Endothelial cell (in vitro differentiated cells): Measurements from ENCODE around the gene ARMC5. TPM values are rescaled to one million over a fixed set of nuclear protein-coding genes. Genes with fewer than 3 reads are reported as not detected.

Experiments
- DNase-seq: peaks from one replicate; pipeline ENCODE4 v3.0.0; 2021; ENCODE audit warnings: low spot score
- H3K27ac Mint-ChIP-seq: one replicate; pipeline ENCODE4 v1.8.0; 2021; ENCODE audit warnings: mixed read lengths, inconsistent platforms; ENCODE audit not compliant: unreplicated experiment
- H3K27me3 Mint-ChIP-seq: one replicate; pipeline ENCODE4 v1.8.0; 2021; ENCODE audit warnings: mild to moderate bottlenecking, moderate library complexity, mixed read lengths, inconsistent platforms; ENCODE audit not compliant: unreplicated experiment
- H3K36me3 Mint-ChIP-seq: one replicate; pipeline ENCODE4 v1.8.0; 2021; ENCODE audit warnings: mild to moderate bottlenecking, low read depth, mixed read lengths, inconsistent platforms; ENCODE audit not compliant: unreplicated experiment
- H3K4me1 Mint-ChIP-seq: one replicate; pipeline ENCODE4 v1.8.0; 2021; ENCODE audit warnings: mild to moderate bottlenecking, mixed read lengths, inconsistent platforms; ENCODE audit not compliant: unreplicated experiment
- H3K4me3 Mint-ChIP-seq: one replicate; pipeline ENCODE4 v1.8.0; 2021; ENCODE audit warnings: mild to moderate bottlenecking, mixed read lengths, inconsistent platforms; ENCODE audit not compliant: unreplicated experiment
- H3K9me3 Mint-ChIP-seq: one replicate; pipeline ENCODE4 v1.8.0; 2021; ENCODE audit warnings: mixed read lengths, inconsistent platforms; ENCODE audit not compliant: unreplicated experiment
- total RNA-seq: library from RNA; stranded (reverse); fragmentation: NEBNext Ultra II Directional; extraction: Animal tissue kit (Norgen Biotek cat#: 25700); gene quantifications from one replicate; pipeline ENCODE4 v1.2.1, GENCODE V29; 2021; ENCODE audit not compliant: unreplicated experiment
- TF ChIP-seq, protein P1 (sequence below): fragments of 200-600 bp; sonication (generic); IDR thresholded peaks from one replicate; pipeline ENCODE4 v1.5.0; 2021; ENCODE audit warnings: antibody characterized with exemption; ENCODE audit not compliant: unreplicated experiment

The ARMC5 gene
- total RNA-seq, 1 donor from 2014 or later, result 15.9 TPM

GRCh38 chr16:31420037-31420436 lies 39.3 kb upstream of the ARMC5 start:
- peaks cover 3% of the 10 kb centered on the region for H3K4me1 Mint-ChIP-seq
- peaks cover 10% of the 10 kb centered on the region for H3K27me3 Mint-ChIP-seq
- peaks cover 6% of the 10 kb centered on the region for H3K36me3 Mint-ChIP-seq
- DNase-seq, result no peak
- H3K9me3 Mint-ChIP-seq, result no peaks in the 10 kb centered on the region
- H3K4me3 Mint-ChIP-seq, result no peak overlapping the region
- H3K27ac Mint-ChIP-seq, result no peak overlapping the region
- TF ChIP-seq, protein P1, sequence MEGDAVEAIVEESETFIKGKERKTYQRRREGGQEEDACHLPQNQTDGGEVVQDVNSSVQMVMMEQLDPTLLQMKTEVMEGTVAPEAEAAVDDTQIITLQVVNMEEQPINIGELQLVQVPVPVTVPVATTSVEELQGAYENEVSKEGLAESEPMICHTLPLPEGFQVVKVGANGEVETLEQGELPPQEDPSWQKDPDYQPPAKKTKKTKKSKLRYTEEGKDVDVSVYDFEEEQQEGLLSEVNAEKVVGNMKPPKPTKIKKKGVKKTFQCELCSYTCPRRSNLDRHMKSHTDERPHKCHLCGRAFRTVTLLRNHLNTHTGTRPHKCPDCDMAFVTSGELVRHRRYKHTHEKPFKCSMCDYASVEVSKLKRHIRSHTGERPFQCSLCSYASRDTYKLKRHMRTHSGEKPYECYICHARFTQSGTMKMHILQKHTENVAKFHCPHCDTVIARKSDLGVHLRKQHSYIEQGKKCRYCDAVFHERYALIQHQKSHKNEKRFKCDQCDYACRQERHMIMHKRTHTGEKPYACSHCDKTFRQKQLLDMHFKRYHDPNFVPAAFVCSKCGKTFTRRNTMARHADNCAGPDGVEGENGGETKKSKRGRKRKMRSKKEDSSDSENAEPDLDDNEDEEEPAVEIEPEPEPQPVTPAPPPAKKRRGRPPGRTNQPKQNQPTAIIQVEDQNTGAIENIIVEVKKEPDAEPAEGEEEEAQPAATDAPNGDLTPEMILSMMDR, result no peak

DNA sequence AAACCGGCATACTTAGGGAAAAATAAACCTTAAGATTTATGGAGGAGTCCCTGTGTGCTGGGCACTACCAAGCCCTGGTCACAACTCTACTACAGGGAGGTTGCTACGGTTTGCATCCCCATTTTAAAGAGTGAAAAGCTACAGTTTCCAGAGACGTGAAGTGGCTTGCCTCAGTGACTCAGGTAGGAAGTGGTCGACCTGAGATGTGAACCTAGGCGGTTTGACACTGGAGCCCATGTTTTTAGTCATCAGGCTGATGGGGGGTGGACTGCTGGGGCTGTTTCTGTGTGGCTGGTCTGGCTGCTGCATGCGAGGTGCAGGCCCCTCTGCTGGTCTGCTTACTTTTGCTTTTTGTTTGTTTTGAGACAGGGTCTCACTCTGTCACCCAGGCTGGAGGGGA lies 37.7 kb upstream of the ARMC5 start:
- H3K27me3 Mint-ChIP-seq, result peaks cover 6% of the 10 kb centered on the region
- TF ChIP-seq, protein P1, result no peak
- peaks cover 3% of the 10 kb centered on the region for H3K4me1 Mint-ChIP-seq
- no peak for DNase-seq
- peaks cover 4% of the 10 kb centered on the region for H3K36me3 Mint-ChIP-seq
- no peak overlapping the region for H3K27ac Mint-ChIP-seq
- H3K9me3 Mint-ChIP-seq, result no peaks in the 10 kb centered on the region
- no peak overlapping the region for H3K4me3 Mint-ChIP-seq

GRCh38 chr16:31423241-31423640 lies 36.1 kb upstream of the ARMC5 start:
- no peak overlapping the region for H3K27ac Mint-ChIP-seq
- TF ChIP-seq, protein P1, result no peak
- peaks cover 6% of the 10 kb centered on the region for H3K27me3 Mint-ChIP-seq
- no peak for DNase-seq
- peaks cover 4% of the 10 kb centered on the region for H3K36me3 Mint-ChIP-seq
- H3K4me3 Mint-ChIP-seq, result peak overlapping the region; percentile 18
- H3K4me1 Mint-ChIP-seq, result peaks cover 3% of the 10 kb centered on the region
- no peaks in the 10 kb centered on the region for H3K9me3 Mint-ChIP-seq

GRCh38 chr16:31423801-31424200 lies 35.5 kb upstream of the ARMC5 start:
- H3K36me3 Mint-ChIP-seq, result peaks cover 4% of the 10 kb centered on the region
- H3K9me3 Mint-ChIP-seq, result no peaks in the 10 kb centered on the region

DNA sequence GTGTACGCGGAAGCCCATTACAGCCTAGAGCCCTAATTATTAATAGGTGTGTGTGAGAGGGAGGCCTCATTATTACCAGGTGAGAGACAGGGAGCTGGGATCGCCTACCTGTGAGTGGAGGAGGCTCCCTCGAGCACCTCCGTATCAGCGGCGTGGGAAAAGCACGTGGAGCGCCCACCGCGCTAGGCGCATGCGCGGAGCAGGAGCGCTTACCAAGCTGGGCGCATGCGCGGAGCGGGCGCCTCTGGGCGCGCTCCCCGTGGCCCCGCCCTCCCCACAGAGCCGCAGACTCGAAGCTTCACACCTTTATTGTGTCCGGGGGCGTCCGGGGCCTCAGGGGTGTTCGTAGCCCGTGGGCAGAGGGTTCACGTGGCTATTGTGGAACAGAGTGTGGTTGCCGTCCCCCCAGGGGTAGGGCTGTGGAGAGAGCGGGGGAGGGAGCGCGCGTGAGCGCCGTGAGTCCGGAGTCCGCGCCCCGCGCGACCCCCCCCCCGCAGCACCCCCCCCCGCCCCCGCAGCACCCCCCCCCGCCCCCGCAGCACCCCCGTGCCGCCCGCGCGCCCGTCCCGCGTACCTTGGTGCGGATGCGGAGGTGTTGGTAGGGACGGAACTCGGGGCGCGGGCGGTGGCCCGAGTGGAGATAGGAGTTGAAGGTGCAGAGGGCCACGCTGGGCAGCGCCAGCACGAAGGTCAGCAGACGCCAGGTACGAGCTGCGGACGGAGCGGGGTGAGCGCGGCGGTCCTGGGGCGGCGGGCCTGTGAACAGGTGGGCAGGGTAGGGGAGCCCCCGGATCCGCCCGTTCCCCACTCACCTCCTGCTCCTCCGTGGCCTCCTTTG lies 31.6 kb upstream of the ARMC5 start:
- H3K4me1 Mint-ChIP-seq, result no peaks in the 10 kb centered on the region
- H3K4me3 Mint-ChIP-seq, result no peak overlapping the region
- no peak for DNase-seq
- no peak overlapping the region for H3K27ac Mint-ChIP-seq
- H3K9me3 Mint-ChIP-seq, result no peaks in the 10 kb centered on the region
- TF ChIP-seq, protein P1, result no peak
- peaks cover 8% of the 10 kb centered on the region for H3K27me3 Mint-ChIP-seq
- peaks cover 4% of the 10 kb centered on the region for H3K36me3 Mint-ChIP-seq

More at GRCh38 chr16:31423801-31424200, 35.5 kb upstream of the ARMC5 start:
- Mint-ChIP-seq H3K4me1 (peaks cover 3% of the 10 kb centered on the region), H3K27ac (no peak overlapping the region), H3K27me3 (peaks cover 8% of the 10 kb centered on the region), H3K4me3 (peak overlapping the region; percentile 18)
- no peak for DNase-seq
- TF ChIP-seq, protein P1, result no peak
